SKM-1 treated with dmso at 0.1 percent for 144 hours (cell line): ENCODE data around the gene ABHD16B.
"Not testable (repeated sequence)": the region's sequence is repeated elsewhere in the genome, so short reads cannot be mapped to it uniquely, and the experiment has no call there.

Experiments
- DNase-seq: peaks from one replicate; lab custom pipeline; 2025; ENCODE audit not compliant: unreplicated experiment; lab: John Stamatoyannopoulos, UW

Gene ABHD16B

DNA sequence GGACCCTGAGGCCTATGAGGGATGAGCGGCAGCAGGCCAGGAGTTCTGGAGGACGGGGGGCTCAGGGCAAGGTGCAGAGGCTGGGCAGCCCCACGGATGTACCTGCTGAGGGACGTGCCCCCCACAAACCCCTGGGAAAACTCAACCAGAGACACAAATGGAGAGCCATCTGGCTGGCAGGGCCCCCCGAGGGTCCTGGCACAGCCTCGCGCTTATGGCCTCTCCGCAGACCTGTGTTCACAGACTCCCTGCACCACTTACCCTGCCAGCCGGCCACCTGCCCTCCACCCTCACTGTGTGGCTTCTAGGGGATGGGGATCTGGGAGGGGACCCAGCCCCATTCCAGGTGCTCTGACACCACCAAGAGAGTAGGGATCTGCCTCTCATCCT, 26.8 kb upstream of the ABHD16B start:
- DNase-seq, result no peak

DNA sequence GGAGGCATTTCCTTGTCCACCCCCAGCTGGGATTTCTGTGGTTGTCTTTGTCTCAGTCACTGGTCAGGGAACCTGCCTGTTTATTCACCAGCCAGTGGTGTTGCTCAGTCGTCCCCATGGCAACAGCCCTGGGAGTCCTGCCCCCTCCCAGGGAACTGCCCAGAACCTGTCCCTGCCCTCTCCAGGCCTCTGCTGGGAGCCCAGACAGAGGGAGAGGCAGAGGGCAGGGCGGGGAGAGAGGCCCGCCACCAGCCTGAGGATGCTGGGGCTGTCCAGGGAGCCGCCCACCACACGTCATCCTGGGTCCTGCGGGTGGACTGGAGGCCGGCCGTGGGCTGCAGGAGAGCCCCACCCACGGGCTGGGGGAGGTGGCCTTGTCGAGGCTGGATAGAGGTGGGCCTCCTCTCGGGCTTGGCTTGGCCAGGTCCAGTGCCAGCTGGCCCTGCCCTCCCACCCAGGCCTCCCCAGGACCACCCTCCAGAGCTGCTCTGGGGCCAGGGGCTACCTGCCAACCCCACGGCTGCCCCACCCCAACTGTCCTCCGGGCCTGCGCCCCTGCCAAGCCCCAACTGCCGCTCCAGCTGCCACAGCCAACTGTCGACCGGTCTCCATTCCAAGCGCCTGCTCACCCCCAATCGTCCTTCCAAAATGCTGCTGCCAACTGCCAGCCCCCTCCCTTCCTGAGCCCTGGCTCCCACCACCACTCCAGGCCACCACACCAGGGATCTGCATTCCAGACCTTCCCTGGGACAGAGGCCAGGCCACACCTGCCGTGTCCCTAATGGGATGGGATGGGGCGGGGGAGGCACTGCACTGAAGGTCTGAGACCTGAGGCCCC, 26.1 kb upstream of the ABHD16B start:
- no peak for DNase-seq

DNA sequence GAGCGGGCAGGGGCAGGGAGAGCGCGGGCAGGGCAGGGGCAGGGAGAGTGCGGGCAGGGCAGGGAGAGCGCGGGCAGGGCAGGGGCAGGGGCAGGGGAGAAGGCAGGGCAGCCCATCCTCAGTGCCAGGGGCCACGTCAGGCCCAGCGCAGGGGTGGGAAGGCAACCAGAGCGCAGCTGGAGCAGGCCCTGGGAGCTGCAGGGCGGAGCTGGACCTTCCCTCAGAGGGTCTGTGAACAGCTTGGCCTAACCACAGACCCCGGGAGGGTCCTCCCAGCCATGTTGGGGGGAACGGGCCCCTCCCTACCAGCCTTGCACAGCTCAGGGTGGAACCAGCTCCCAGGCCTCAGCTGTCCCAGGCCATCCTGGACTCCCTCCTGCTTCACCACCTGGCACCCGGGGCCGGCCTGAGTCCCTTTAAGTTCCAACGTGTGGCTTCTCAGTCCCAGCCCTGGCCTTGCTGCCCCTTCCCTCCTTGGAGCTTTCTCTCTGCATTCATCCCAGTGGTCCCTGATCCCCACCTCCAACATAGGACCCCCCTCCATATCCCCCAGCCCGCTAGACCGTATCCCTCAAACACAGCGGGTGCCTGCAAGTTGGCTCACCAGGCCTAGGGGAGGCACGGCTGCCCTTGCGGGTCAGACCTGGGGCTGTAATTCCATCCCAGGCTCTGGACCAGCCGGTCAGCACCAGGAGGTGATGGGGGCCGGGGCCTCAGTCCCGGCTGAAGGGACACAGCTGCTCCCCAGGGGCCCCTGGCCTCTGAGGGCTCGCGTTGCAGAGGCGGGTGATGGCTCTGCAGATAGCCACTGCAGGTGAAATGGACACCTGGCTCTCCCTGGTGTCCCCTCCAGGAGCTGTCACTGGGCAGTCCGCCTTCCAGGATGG, 24.6 kb upstream of the ABHD16B start:
- DNase-seq, result no peak

DNA sequence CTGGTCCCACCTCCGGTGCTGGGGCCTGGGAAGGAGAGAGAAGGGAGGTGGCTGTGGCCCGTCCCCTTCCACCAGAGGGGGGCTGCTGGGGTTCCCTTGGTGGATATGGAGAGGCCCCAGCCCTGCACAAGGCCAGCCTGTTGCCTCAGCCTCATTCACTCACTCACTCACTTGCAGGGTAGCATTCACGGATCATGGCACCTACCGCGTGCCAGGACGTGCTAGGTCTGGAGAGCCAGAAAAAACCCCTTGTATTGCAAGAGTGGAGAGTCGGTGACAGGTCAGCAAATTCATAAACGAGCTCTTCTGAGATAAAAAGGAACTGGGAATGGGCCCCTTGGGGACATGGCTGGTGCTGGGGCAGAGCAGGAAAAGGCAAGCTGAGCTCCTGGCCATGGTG, 23.8 kb upstream of the ABHD16B start:
- DNase-seq, result no peak

DNA sequence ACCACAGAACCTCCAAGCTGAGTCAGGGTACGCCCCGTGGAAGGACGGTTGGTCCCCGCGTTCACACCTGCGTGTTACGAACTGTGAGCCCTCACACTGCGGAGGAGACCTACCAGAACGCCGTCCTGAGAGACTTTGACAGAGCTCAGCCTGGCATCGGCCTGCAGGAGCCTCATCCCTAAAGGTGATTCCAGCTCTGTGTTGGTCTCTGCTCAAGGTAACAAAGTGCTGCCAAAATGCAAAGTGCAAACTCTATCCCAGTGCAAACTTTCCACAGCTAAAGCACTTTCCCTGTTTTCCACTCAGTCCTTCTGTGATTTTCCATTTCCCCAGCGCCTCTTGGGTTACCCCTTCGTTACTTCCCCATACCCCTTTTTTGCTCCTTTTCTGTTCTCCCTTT, 21.7 kb upstream of the ABHD16B start:
- DNase-seq, result no peak

DNA sequence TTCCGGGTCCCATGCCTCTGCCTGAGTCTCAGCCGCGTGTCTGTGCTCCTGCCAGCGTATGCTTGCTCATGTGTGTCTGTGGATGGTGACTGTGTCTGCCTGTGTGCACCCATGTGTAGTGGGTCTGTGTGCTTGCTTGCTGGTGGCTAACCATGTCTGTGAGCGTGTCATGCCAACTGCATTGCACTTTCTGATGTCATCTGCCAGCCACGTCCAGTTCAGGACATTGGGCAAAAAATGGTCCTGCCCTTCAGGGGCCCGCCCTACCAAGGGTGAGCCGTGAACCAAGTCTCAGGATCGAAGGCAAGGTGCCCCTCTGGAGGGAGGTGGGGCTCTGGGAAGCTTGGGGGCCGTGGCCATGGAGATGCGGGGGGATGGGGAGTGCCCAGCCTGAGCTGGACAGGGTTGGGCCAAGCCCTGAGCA, 20.9 kb upstream of the ABHD16B start:
- no peak for DNase-seq

DNA sequence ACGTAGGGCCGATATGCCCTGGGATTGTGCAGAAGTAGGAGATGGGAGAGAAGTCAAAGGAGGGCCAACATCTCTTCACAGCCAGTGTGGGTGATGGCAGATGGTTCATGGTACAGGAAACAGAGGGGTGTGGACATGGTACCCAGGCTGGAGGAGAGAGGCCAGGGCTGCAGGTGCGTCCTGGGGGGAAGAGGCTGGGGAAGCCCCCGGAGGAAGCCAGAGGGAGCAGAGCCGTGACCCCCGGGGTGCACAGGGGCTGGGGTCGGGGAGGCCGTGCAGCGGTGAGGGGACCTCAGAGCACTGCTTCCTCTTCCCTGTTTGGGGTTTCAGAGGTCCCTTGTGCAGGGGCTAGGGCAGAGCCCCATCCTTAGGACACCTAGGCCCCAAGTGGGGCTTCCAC, 19.0 kb upstream of the ABHD16B start:
- no peak for DNase-seq

DNA sequence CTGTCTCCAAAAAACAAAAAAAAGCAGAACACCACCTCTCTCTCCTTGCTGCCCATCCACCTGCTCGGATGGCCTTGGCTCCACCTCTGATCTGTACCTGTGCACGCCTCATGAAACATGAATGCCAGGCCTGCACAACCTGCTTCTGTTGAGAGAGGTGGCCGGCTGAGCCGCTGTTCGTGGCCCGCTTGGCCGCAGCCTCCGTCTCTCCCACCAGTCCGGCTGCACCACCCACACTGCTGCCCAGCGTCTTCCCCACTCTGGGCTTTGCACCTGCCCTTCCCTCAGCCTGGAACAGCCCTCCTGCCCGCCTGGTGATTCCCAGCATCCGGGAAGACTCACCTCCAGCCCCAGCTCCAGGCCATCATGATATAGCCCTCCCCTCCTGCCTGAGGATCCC, 18.1 kb upstream of the ABHD16B start:
- no peak for DNase-seq

DNA sequence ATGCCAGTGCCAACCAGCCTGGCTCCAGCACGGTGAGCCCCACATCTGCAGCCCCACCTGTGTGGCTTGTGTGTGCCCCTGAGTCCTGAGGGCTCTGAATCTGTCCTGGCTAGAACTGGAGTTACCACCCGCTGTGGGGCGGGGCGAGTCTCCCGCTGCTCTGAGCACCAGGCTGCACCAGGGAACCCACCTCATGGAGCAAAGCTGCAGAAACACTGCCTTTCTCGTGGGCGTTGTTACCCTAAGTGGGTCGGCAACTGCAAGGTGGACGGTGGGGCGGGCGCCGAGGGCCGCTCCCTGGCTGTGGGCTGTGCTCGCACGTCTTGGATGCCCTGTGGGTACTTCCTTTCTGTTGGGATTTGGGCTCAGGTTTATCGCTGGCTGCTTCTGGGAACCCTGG, 17.5 kb upstream of the ABHD16B start:
- no peak for DNase-seq

DNA sequence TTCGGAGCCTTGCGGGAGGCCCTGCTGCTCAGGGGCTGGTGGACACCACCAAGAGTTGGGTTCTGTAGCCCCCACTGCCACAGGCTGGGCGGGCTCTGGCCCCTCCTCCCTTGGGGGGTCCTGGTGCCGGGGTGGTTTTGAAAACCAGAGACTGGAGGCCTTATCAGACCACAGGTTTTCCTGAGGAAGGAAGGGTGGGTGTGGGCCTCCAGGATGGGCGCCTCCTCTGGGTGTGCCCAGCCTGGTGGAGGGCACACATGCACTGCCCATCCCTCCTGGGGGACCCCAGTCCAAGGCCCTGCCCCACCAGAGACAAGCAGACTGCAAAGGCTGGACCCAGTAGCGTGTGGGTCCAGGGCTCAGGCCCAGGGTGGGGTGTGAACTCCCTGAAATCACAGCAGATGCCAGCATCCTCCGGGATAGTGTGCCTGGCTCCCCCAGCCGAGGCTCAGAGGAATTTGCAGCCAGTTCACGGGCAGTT, 16.7 kb upstream of the ABHD16B start:
- no peak for DNase-seq

DNA sequence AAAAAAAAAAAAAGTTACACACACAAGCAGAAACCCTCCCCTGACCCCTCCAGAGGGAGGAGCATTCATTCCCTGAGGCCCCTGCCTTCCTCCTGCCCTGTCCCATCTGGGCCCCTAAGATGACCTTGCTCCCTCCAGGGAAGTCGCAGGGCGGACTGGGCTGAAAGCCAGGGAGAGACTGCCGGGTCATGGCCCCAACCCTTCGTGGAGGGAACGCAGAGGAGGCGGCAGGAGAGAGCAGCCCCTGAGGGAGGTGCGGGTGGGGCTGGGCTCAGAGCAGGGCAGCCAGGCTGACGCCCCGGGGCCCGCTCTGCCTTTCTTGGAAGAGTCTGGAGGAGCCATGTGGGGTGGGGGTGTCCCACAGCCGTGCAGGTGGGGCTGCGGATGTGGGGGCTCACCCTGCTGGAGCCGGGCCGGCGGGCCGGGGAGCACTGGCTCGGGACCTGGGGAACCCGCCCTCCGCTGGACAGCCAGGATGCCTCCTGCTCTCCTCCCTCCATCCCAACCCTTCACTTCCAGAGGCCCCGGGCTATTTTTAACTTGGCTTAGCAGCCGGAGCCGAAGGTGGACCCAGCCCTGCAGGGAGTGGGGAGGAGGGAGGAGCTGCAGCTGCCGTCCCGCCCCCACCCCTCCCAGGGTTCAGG, 15.0 kb upstream of the ABHD16B start:
- DNase-seq, result no peak

DNA sequence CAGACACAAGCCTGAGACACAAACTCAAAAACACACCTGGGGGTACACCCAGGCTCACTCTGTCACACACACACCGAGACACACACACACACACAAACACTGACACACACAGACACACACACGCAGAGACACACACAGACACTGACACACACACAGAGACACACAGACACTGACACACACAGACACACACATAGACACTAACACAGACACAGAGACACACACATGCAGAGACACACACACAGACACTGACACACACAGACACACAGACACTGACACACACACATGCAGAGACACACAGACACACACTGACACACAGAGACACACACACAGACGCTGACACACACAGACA, 14.4 kb upstream of the ABHD16B start:
- no peak for DNase-seq

DNA sequence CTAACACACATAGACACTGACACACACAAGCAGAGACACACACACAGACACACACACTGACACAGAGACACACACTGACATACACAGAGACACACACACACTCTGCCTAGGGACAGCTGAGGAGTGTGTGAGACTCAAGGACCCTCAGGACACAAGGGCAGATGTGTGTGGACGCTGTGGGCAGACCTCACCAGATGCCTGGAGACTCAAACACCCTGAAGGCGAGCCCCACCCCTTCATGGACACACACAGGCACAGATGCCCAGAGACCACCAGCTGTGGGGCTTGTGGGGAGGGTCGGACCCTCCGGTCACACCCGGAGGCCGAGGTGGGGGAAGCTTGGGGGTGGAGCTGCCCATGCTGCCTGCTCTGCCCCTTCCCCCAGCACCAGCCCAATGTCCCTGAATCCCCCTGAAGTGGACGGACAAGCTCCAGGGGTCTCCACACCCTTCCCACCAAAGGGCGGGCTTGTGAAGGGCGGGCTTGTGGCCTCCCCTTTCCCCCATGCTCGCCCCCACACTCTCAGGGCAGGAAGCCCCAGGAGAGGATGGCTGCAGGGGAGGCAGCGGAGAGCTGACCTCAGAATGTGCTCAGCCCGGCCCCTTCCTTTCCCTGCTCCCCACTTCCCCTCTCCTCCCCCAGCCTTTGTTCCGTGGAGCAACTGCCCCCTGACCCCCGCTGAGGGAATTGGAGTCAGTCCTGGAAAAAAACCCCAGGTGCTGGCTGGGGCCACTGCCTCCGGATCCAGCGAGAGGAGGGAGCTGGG, 13.9 kb upstream of the ABHD16B start:
- peak; percentile 36 for DNase-seq

DNA sequence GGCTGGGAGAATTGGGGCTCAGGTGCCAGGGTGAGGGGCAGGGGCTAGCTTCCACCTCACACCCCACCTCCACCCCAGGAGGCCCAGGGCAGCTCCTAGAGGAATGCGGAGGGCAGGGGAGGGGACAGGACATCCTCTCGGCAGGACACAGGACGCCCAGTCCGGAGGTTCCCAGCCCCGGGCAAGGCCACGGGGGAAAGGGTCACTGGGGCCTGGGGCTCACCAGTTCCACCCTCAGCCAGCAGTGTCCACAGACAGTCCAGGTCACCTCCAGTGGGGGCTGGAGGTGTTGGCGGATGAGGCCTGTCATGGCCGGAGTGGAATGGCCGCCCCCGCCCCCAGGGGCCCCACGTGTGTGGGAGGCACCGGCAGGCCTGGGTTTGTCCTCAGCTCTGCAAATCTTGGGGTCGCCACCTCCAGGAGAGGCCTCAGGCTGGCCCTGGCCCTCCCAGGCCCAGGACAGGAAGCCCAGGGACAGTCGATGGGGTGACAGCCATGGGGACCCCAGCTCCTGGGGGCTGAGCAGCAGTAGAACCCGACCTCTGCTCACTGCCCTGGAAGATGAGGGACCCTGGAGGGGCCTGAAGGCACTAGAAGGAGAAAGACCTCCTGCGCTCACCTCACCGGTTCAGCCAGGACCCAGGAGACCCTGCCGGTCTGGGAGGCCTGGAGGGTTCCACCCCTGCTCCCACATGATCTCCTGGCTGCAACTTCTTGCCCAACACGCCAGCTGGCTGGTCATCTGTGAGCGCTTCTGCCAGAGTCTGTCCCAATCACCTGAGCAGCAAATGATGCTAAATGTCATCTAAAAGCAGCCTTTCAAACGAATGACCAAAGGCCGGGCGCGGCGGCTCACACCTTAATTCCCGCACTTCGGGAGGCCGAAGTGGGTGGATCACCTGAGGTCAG, 13.0 kb upstream of the ABHD16B start:
- no peak for DNase-seq

DNA sequence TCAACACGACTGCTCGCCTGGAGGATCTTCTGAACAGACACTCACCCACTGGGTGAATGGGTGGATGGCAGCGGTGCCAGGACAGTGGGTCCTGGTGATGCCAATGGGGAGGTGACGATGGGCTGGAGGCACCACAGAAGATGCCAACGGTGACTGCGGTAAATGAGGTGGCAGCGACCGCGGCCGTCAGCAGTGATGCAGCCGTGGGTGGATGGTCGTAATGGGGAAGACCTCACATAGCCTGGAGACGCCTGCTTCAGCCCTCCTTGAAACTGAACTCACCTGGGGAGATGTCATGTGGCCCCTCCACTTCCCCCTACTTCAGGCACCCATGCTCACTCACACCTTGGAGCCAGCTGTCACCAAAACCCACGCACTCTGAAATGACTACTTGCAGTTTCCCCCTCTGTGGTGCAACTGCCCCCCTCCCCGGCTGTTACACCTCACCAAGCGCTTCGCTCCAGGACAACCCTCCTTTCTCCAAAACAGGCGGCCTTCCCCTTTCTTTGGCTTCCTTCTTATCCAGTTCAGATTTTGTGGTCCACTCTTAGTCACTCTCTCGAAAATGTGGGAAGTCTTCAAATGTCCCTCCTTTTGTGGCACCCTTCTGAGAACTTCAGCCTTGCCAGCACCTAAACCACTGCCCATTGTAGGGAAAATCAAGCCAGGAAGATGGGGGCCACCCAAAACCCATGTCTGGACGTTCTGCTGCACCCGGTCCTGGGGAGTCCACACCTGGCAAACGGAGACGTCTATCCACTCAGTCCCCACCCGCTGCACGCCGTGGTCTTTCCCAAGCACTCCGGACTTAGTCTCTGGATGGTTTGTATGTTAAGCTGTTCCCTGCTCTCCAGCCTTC, 10.4 kb upstream of the ABHD16B start:
- peak; percentile 30 for DNase-seq

DNA sequence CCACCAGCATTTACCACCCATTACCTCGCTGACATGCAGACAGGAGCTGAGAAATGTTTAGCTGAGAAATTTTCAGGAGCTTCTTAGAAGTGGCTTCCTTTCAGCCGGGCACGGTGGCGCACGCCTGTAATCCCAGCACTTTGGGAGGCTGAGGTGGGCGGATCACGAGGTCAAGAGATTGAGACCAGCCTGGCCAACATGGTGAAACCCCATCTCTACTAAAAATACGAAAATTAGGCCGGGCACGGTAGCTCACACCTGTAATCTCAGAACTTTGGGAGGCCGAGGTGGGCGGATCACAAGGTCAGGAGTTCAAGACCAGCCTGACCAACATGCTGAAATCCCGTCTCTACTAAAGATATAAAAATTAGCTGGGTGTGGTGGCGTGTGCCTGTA, 9.8 kb upstream of the ABHD16B start:
- DNase-seq, result not testable (repeated sequence)

DNA sequence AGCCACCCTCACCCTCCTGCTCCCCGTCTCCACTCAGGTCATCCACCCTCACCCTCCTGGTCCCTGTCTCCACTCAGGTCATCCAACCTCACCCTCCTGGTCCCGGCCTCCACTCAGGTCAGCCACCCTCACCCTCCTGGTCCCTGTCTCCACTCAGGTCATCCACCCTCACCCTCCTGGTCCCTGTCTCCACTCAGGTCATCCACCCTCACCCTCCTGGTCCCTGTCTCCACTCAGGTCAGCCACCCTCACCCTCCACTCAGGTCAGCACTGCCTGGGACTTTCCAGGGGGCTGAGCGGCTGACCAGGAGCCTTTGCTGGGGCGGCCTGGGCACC, 7.6 kb upstream of the ABHD16B start:
- not testable (repeated sequence) for DNase-seq

DNA sequence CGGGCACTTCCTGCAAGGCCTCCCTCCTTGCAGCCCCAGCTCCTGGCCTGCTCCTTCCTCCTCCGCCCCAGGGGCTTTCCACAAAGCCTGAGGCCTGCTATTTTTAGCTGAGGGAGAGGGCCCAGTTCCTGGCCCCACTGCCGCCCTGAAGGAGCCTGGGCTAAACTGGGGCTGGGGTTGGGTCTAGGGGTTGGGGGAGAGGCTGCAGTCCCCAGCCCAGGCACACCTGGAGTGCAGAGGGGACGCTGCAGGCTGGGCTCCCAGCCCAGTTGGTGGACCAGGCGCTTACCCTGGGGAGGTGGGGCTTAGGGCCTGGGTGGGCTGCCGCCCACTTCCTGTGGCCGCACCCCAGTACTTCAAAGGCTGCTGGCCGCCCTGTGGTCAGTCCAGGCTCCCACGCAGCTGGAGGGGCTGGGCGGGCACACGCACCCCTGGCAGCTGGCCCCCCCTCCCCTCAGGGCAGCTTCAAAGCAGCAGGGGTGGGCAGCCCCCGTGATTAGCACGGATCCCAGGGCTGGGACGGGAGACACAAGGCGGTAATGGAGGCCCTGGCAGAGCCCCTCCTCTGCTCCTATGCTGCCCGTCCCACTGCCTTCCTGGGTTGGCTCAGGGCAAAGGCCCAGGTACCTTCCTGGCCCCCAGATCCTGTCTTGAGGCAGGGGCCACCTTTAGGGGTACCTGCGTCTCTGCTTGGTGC, 7.1 kb upstream of the ABHD16B start:
- DNase-seq, result no peak
